Endothelial cell of umbilical vein (primary cell): ENCODE results near the gene SORCS2. TPM values are rescaled to one million over a fixed set of nuclear protein-coding genes. Genes with fewer than 3 reads are reported as not detected.

ENCODE experiments used
- BruUV-seq: library from RNA; stranded (reverse); fragments of 400-500 nt; replicated peaks from 2 replicates; lab custom pipeline; 2021; lab: Mats Ljungman, UMichigan
- CTCF ChIA-PET: fragments of 300-600, 350-600 bp; sonication (Branson Sonifier 250); formaldehyde crosslinking; loops from one replicate; lab custom pipeline; 2021; ENCODE audit warnings: antibody characterized with exemption, inconsistent platforms; lab: Charles Lee
- POLR2A ChIA-PET: fragments of 300-600, 350-600 bp; sonication (Branson Sonifier 250); formaldehyde crosslinking; loops from one replicate; lab custom pipeline; 2021; ENCODE audit warnings: antibody characterized with exemption, inconsistent platforms; lab: Charles Lee
- DNase-seq: peaks from one replicate; pipeline ENCODE4 v3.0.0-alpha.2; 2011; ENCODE audit warnings: low read depth, low spot score
- FAIRE-seq: peaks from 2 replicates; lab custom pipeline; 2011; peaks lifted over from hg19 to GRCh38; lab: Jason Lieb, UNC
- H2AFZ ChIP-seq: 2 replicates; pipeline ENCODE4 v1.6.0; 2012; ENCODE audit warnings: low read depth, low read length, control low read depth, inconsistent platforms
- H3K27ac ChIP-seq: 2 replicates; pipeline ENCODE4 v1.5.1; 2011; ENCODE audit warnings: low read depth, mild to moderate bottlenecking, control low read depth, low read length, moderate library complexity; ENCODE audit not compliant: insufficient read depth
- H3K27me3 ChIP-seq, 2 experiments: 2 replicates each; pipeline versions ENCODE4 v1.6.0 to v1.6.1; 2011; ENCODE audit warnings: low read length in 2 of 2, mixed read lengths in 1 of 2; ENCODE audit not compliant: control insufficient read depth in 2 of 2, insufficient read depth in 2 of 2
- H3K36me3 ChIP-seq, 2 experiments: 2 replicates in 1 of 2; 3 replicates in 1 of 2; pipeline ENCODE4 v1.5.1; 2011; ENCODE audit warnings: low read length in 2 of 2, mild to moderate bottlenecking in 1 of 2, moderate library complexity in 1 of 2; ENCODE audit not compliant: control insufficient read depth in 2 of 2, insufficient read depth in 2 of 2; ENCODE audit errors: extremely low read depth in 1 of 2
- H3K4me1 ChIP-seq: 3 replicates; pipeline ENCODE4 v1.5.1; 2011; ENCODE audit warnings: mild to moderate bottlenecking, low read length; ENCODE audit not compliant: control insufficient read depth, insufficient read depth; ENCODE audit errors: extremely low read depth
- H3K4me2 ChIP-seq: 2 replicates; pipeline ENCODE4 v1.6.1; 2011; ENCODE audit warnings: low read length, control low read depth, mixed read lengths; ENCODE audit not compliant: insufficient read depth
- H3K4me3 ChIP-seq, 3 experiments: fragments of 200-600 bp in 1 of 3; sonication (generic), shearing (Covaris generic) in 1 of 3; replicated peaks in 1 of 3; 2 replicates each; pipeline ENCODE4 v1.5.1; 2011 to 2016; ENCODE audit warnings: control low read depth in 3 of 3, low read length in 3 of 3, mild to moderate bottlenecking in 2 of 3, inconsistent platforms in 1 of 3, low read depth in 1 of 3, moderate library complexity in 1 of 3; ENCODE audit not compliant: insufficient read depth in 1 of 3
- H3K79me2 ChIP-seq: 2 replicates; pipeline ENCODE4 v1.6.0; 2012; ENCODE audit warnings: low read length, inconsistent platforms; ENCODE audit not compliant: control insufficient read depth, insufficient read depth
- H3K9ac ChIP-seq: replicated peaks from 2 replicates; pipeline ENCODE3; 2011; ENCODE audit warnings: low read length, control low read depth; ENCODE audit not compliant: insufficient read depth; ENCODE audit errors: extremely low read depth
- H3K9me1 ChIP-seq: replicated peaks from 3 replicates; pipeline ENCODE4 v1.6.0; 2011; ENCODE audit warnings: mild to moderate bottlenecking, low read length; ENCODE audit not compliant: control insufficient read depth, insufficient read depth; ENCODE audit errors: extremely low read depth
- H3K9me3 ChIP-seq: replicated peaks from 2 replicates; pipeline ENCODE4 v1.5.1; 2012; ENCODE audit warnings: low read length, inconsistent platforms; ENCODE audit not compliant: control insufficient read depth, insufficient read depth
- H4K20me1 ChIP-seq: replicated peaks from 2 replicates; pipeline ENCODE3; 2011; ENCODE audit warnings: mild to moderate bottlenecking, low read length; ENCODE audit not compliant: control insufficient read depth, insufficient read depth; ENCODE audit errors: extremely low read depth
- EZH2 ChIP-seq: IDR thresholded peaks from 2 replicates; pipeline ENCODE4 v1.6.1; 2012; ENCODE audit warnings: borderline replicate concordance, low read depth, mild to moderate bottlenecking, moderate library complexity, low read length, inconsistent platforms; ENCODE audit not compliant: severe bottlenecking
- FOS ChIP-seq: IDR thresholded peaks from 2 replicates; pipeline ENCODE4 v1.6.1; 2011; ENCODE audit warnings: mild to moderate bottlenecking, low read length, moderate library complexity, borderline replicate concordance; ENCODE audit not compliant: insufficient read depth
- GATA2 ChIP-seq: IDR thresholded peaks from 2 replicates; pipeline ENCODE4 v1.7.0; 2011; ENCODE audit warnings: low read depth, mild to moderate bottlenecking, moderate library complexity, mixed read lengths, low read length; ENCODE audit not compliant: insufficient read length, insufficient read depth
- JUN ChIP-seq: IDR thresholded peaks from 2 replicates; pipeline ENCODE4 v1.6.1; 2011; ENCODE audit warnings: borderline replicate concordance, low read depth; ENCODE audit not compliant: insufficient read length, insufficient read depth
- MYC ChIP-seq: IDR thresholded peaks from one replicate; pipeline ENCODE4 v1.6.1; 2011; ENCODE audit warnings: mild to moderate bottlenecking, low read depth, low read length
- POLR2A ChIP-seq: IDR thresholded peaks from 2 replicates; pipeline ENCODE4 v1.6.1; 2012; ENCODE audit warnings: low read depth, mild to moderate bottlenecking, control low read depth, low read length
- POLR2AphosphoS5 ChIP-seq: IDR thresholded peaks from 2 replicates; pipeline ENCODE4 v1.6.1; 2012; ENCODE audit warnings: low read depth, mild to moderate bottlenecking, control low read depth, low read length, moderate library complexity; ENCODE audit not compliant: insufficient read depth
- dilution Hi-C: fragments of 300-500 bp; cut with MboI; formaldehyde crosslinking; loops from one replicate; pipeline ENCODE4 v1.15.0; 2019; ENCODE audit warnings: low sequenced_read_pairs; ENCODE audit not compliant: extremely low pct_ligation_motif_present
- intact Hi-C: fragments of 100-400 bp; cut with micrococcal nuclease; formaldehyde crosslinking; loops from one replicate; pipeline ENCODE4 v1.10.0; 2022
- polyA plus RNA-seq, 4 experiments: library from polyadenylated mRNA; depleted of rRNA in 3 of 4; stranded (reverse) in 3 of 4; unstranded in 1 of 4; fragments of >200 nt; gene quantifications; 2 replicates each; pipeline versions ENCODE4 v1.2.1 to v1.2.3, GENCODE V29; 2011 to 2012; ENCODE audit warnings: missing spikeins in 1 of 4
- total RNA-seq: library from RNA; stranded (reverse); gene quantifications from 2 replicates; pipeline ENCODE4 v1.2.3, GENCODE V29; 2021
- TF ChIP-seq, protein P1 (sequence below), 2 donors: IDR thresholded peaks; 1 replicate in 1 of 2; 2 replicates in 1 of 2; pipeline ENCODE4 v1.5.1; 2011; ENCODE audit warnings: low read length in 2 of 2, mild to moderate bottlenecking in 2 of 2, moderate library complexity in 2 of 2, control low read depth in 1 of 2, inconsistent platforms in 1 of 2, low read depth in 1 of 2; ENCODE audit not compliant: insufficient read depth in 1 of 2; ENCODE audit errors: extremely low read depth in 1 of 2
- TF ChIP-seq, protein P2 (sequence below): IDR thresholded peaks from 2 replicates; pipeline ENCODE4 v1.6.1; 2011; ENCODE audit not compliant: insufficient read depth, insufficient read length

The SORCS2 gene
- total and polyA plus RNA-seq, 2 donors (not counting 3 experiments of a cell fraction or from before 2014, with no cell fraction given): not detected

DNA sequence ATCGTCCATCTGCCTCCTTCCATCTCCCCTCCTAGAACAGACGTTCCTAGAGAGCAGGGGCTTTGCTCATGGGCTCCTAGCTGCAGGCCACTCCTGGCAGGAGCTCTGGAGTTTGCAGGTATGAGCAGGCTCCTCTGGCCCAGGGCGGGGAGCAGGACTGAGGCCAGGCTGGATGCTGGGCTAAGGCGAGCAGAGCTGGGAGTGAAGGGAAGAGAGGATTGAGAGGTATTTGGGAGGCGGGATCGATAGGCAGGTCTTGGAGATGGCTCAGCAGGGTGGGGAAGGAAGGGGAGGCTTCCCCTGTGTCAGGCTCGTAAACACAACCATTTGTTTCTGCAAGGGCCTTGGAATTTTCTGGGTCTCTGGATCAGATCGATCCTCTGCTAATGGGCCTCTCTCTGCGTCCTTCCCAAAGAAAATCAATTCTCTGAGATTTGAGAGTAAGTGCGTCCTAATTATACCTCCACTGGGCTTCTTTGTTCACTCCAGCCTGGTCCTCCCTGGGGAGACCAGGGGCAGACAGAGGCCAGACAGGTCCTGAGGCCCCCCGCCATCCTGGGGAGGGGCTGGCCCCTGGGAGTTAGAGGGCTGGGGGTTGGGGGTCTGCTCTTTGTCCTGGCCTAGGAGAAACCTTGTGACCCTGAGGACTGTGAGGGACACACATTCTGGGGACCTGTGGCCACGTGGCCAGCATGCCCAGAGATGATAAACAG lies 337.2 kb downstream of the SORCS2 start:
- Histone ChIP-seq H3K79me2 (no peaks in the 10 kb centered on the region), H2AFZ (no peak overlapping the region), H3K9me3 (no peaks in the 10 kb centered on the region), H3K9ac (no peak overlapping the region), H3K27me3 (no peaks in the 10 kb centered on the region), H3K27ac (no peak overlapping the region), H3K9me1 (no peaks in the 10 kb centered on the region), H3K36me3 (no peaks in the 10 kb centered on the region), H3K4me3 (no peak overlapping the region), H3K4me1 (no peaks in the 10 kb centered on the region), H3K4me2 (no peak overlapping the region), H4K20me1 (no peaks in the 10 kb centered on the region)
- ChIA-PET POLR2A (no interaction called here), CTCF (no interaction called here)
- no peak for DNase-seq
- intact Hi-C loops (loop anchor here (10.0 kb wide), 1 partner anchor 185 kb away; no protein-coding TSS in a partner anchor), dilution Hi-C loops (no loop called here)
- FAIRE-seq: no peak
- no TSS peak for BruUV-seq
- TF ChIP-seq EZH2 (no peak), JUN (no peak), POLR2AphosphoS5 (no peak), GATA2 (no peak), MYC (no peak), FOS (no peak), POLR2A (no peak)
- TF ChIP-seq, protein P1, sequence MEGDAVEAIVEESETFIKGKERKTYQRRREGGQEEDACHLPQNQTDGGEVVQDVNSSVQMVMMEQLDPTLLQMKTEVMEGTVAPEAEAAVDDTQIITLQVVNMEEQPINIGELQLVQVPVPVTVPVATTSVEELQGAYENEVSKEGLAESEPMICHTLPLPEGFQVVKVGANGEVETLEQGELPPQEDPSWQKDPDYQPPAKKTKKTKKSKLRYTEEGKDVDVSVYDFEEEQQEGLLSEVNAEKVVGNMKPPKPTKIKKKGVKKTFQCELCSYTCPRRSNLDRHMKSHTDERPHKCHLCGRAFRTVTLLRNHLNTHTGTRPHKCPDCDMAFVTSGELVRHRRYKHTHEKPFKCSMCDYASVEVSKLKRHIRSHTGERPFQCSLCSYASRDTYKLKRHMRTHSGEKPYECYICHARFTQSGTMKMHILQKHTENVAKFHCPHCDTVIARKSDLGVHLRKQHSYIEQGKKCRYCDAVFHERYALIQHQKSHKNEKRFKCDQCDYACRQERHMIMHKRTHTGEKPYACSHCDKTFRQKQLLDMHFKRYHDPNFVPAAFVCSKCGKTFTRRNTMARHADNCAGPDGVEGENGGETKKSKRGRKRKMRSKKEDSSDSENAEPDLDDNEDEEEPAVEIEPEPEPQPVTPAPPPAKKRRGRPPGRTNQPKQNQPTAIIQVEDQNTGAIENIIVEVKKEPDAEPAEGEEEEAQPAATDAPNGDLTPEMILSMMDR (IDR thresholded peaks at IDR 0.05; ENCODE audit: extremely low read depth in 1 of 2, insufficient read depth in 1 of 2, low read depth in 1 of 2, low read length in 2 of 2): no peak
- TF ChIP-seq, protein P2, sequence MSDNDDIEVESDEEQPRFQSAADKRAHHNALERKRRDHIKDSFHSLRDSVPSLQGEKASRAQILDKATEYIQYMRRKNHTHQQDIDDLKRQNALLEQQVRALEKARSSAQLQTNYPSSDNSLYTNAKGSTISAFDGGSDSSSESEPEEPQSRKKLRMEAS: no peak
